Measurements from ENCODE around the gene KIAA1586.

- TF ChIP-seq, protein P1, sequence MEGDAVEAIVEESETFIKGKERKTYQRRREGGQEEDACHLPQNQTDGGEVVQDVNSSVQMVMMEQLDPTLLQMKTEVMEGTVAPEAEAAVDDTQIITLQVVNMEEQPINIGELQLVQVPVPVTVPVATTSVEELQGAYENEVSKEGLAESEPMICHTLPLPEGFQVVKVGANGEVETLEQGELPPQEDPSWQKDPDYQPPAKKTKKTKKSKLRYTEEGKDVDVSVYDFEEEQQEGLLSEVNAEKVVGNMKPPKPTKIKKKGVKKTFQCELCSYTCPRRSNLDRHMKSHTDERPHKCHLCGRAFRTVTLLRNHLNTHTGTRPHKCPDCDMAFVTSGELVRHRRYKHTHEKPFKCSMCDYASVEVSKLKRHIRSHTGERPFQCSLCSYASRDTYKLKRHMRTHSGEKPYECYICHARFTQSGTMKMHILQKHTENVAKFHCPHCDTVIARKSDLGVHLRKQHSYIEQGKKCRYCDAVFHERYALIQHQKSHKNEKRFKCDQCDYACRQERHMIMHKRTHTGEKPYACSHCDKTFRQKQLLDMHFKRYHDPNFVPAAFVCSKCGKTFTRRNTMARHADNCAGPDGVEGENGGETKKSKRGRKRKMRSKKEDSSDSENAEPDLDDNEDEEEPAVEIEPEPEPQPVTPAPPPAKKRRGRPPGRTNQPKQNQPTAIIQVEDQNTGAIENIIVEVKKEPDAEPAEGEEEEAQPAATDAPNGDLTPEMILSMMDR (IDR thresholded peaks at IDR 0.05): no peak
- TF ChIP-seq EP300 (IDR thresholded peaks at IDR 0.05) (no peak), POLR2A (IDR thresholded peaks at IDR 0.05) (no peak), POLR2AphosphoS5 (IDR thresholded peaks at IDR 0.05) (no peak)
Observed at GRCh38 chr6:57002197-57002596, 44.3 kb upstream of the KIAA1586 start.
